HG03097 (cell line): ENCODE measurements around the gene SYNE1.

Experiments
- ATAC-seq: cut with Tn5 transposase; IDR thresholded peaks from one replicate; pipeline ENCODE4 v1.9.1; 2021; ENCODE audit not compliant: unreplicated experiment, low FRiP score

The SYNE1 gene

DNA sequence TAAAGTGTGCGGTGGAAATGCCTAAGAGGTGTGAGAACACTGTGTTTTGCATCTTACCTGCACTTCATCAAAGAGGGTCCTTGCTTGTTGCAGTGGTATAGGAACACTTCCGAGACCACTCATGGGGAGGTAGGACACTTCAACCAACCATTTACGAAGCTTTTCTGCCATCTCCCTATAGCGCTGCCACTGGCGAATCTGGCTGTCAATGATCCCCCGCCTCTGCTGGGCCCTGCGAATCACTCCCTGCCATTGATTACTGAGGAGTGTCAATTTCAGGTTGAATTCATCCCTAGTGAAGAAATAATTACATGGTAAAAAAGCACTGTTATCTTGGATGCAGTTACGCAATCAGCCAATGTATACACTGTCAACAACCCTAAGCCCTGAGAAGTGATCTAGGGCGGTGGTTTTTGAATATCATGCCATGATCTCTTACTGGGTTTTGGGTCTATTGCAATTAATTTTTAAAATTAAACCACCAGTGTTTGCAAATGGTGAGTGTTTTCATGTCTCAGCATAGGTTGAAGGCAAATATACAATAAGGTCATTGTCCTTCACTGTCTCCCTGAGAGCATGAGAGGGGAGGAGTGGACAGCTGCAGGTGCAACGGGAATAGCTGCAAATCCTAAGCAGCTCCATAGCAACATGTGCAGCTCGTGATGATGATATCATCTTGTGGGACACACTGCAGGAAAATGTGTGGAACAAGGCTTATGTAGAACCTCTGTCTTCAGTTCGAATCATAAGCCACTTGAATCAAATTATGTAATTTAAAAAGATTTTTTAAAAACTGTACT, 429.0 kb downstream of the SYNE1 start:
- no peak for ATAC-seq

GRCh38 chr6:152206072-152206818, 430.9 kb downstream of the SYNE1 start:
- no peak for ATAC-seq

DNA sequence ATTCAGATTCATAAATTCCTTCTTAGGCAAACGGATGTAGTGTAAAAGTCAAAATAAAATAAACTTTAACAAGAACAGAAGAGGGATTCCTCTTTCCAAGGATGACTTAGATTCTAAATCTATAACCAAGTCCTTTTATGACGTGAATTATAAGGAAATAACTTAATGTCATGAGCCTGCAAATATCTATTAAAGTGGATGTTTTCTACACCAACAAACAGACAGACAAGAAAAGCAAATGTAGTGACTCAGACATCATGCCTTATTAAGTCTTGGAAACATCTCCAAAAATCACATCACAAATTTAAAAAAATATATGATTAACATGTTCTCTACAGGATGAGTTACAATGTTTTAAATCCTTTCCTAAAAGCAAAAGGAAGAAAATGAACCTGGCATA, 432.6 kb downstream of the SYNE1 start:
- no peak for ATAC-seq

DNA sequence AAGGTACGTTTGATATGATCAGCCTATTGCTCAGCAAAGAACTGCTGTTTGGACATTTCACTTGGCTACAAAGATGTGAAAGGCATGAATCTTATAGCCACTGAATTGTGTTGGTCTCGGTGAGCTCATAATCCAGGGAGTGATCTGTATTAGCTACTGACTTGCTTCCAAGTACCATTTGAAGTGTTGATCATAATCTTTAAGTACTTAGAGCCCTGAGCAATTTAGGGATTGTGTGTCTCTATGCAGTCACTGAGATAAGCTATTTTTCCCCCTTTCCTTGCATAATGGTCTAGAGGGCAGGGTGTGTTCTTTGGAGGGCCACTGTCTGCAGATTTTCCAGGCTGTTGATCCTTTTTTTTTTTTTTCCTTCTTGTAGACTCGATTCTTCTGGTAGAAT, 436.0 kb downstream of the SYNE1 start:
- no peak for ATAC-seq

GRCh38 chr6:152195896-152196295, 441.3 kb downstream of the SYNE1 start:
- no peak for ATAC-seq

- ATAC-seq = no peak
Observed at GRCh38 chr6:152189736-152190135, 447.4 kb downstream of the SYNE1 start.

GRCh38 chr6:152188011-152188410, 449.2 kb downstream of the SYNE1 start:
- ATAC-seq = no peak

GRCh38 chr6:152186840-152187239, 450.3 kb downstream of the SYNE1 start:
- no peak for ATAC-seq

GRCh38 chr6:152184917-152185574, 452.1 kb downstream of the SYNE1 start:
- ATAC-seq = peak; percentile 76

- ATAC-seq = peak; percentile 45
Observed at GRCh38 chr6:152184573-152184916, 452.6 kb downstream of the SYNE1 start.

- no peak for ATAC-seq
Observed at GRCh38 chr6:152180601-152181000, 456.6 kb downstream of the SYNE1 start.

GRCh38 chr6:152176268-152176667, 460.9 kb downstream of the SYNE1 start:
- no peak for ATAC-seq

GRCh38 chr6:152173957-152174356, 463.2 kb downstream of the SYNE1 start:
- ATAC-seq = no peak

DNA sequence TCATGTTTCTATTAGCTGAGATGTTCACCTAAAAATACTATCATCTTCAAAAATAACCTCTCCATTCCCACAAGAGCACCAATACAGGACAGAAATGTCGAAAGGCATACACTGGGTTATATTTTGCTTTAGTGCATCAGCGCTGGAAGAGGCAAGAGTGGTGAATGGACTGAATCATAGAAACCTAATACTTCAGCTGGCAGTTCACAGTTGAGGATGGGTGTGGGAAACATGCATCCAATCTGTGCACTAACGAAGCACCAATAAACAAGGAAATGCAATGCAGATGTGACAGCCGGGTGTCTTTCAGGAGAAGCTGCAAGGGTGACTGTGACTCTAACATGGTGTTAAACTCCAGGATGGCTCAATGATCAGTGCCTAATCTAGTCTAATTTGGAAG, 463.8 kb downstream of the SYNE1 start:
- no peak for ATAC-seq

DNA sequence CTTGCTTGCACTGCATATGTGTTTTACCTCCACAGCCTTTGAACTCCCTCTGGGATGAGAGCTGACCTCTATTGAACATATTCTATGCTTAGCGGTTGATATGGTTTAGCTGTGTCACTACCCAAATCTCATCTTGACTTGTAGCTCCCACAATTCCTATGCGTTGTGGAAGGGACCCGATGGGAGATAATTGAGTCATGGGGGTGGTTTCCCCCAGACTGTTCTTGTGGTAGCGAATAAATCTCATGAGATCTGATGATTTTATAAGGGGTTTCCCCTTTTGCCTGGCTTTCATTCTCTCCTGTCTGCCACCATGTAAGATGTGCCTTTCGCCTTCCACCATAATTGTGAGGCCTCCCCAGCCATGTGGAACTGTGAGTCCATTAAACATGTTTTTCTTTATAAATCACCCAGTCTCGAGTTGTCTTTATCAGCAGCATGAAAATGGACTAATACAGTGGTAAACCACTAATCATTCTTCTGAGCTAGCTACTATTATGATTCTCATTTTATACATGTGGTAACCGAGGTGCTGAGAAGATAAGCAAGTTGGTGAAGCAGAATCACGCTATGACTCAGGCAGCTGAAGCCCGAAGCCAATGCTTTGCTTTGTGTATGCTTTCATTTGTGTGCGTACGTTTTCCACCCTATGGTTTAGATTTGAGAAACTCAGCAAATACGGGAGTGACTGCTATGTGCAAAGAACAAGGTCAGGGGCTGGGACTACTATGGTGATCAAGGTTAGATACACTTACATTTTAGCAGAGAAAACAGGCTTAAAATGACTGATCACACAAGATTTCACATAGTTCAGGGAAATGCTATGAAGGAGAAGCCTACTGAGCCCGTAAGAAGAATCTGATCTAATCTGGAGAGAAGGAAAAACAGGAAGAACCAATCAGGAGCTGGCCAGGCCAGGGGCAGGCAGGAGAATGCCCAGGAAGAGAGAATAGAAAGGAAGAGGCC, 466.2 kb downstream of the SYNE1 start:
- peak; percentile 97 for ATAC-seq

- ATAC-seq = no peak
Observed at GRCh38 chr6:152170313-152170701, 466.9 kb downstream of the SYNE1 start.

GRCh38 chr6:152167641-152168603, 469.2 kb downstream of the SYNE1 start:
- ATAC-seq = no peak

GRCh38 chr6:152166897-152167296, 470.3 kb downstream of the SYNE1 start:
- no peak for ATAC-seq

DNA sequence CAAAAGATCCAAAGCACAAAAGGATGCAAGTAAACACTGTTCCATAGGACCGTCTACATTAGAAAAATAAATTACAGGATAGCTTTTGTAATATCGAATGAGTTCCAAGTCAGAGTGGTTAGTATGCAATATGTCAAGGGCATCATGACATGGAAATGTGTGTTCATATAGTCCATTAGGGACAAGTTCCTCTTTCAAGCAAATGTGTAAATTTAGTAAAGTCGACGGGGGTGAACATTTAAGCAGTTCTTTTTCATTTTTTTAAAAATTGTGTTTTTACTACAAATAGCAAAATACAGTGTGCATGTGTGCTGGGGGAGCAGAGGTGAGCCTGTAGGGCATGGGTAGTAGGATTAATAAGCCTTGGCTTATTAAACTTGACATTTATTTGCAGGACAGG, 470.7 kb downstream of the SYNE1 start:
- ATAC-seq = no peak
